ENCODE results near the gene SEPTIN12.

DNA sequence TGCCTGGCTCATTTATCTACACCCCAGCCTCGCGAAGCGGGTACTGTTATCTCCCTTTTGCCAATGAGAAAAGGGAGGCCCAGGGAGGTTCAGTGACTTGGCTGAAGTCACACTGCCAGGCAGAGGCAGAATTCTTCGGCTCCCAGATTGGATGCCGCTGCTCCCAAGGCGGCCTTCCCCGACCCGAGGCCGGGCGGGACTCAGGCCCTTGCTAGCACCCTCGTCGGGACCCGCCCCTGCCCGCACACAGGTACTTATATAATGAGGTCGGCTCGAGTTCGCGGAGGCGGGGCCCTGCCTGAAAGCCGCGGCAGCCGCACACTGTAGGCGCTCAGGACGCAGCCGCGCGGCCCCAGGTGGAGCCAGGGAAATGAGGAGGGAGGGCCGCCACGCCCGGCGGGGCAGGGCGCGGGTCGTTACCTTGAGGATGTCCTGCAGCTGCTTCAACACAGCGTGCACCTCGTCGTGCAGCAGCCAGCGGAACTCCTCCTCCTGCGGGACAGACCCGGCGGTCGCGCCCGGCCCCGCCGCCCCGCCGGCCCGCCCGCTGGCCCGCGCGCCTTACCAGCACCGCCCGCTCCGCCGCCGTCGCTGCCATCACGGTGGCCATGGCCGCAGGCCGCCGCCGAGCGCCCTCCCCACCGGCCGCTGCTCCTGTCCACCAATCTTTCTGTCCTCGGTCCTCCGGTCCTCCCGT, 14.0 kb upstream of the SEPTIN12 start, which contains the start of gene ROGDI:
- TF ChIP-seq CTCF (IDR thresholded peaks at IDR 0.05; ENCODE audit: low read length), result no peak
- TF ChIP-seq EZH2phosphoT487 (IDR thresholded peaks at IDR 0.05; ENCODE audit: low read length), result no peak
- no peak for TF ChIP-seq EZH2 (optimal IDR thresholded peaks at IDR 0.05; ENCODE audit: low read depth, low read length)

Data from MM.1S (cell line).